GM19463 (cell line): ENCODE results near the gene TAB2.
A peak's percentile ranks its signal among the peaks of the same experiment; 100 is the strongest.

ENCODE experiments used
- ATAC-seq: cut with Tn5 transposase; IDR thresholded peaks from one replicate; pipeline ENCODE4 v1.9.1; 2021; ENCODE audit warnings: mild to moderate bottlenecking, moderate library complexity; ENCODE audit not compliant: unreplicated experiment

The TAB2 gene

GRCh38 chr6:149405823-149406765, 88.6 kb downstream of the TAB2 start:
- ATAC-seq, result no peak

GRCh38 chr6:149409617-149410016, 92.1 kb downstream of the TAB2 start:
- no peak for ATAC-seq

- ATAC-seq, result no peak
These were observed 93.0 kb downstream of the TAB2 start for GRCh38 chr6:149410557-149410956.

DNA sequence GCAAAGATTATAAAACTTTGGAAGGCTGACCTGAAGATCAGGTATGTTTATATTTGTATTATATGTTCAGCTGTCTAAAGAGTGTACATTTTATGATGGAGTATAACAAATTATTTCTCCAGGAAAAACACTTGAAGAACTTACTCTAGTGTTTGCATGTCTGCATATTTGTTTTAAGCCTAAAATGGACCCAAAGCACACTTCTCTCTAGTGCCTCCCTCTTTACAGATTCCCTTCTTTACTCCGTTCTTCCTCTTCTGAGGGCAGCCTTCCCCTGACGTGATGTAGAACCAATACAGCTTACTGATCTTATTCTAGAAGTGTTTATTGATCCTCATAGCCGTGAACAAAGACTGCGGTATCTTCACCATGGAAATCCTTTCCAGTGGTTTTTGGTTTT, 96.5 kb downstream of the TAB2 start:
- ATAC-seq, result no peak

GRCh38 chr6:149414821-149415220, 97.3 kb downstream of the TAB2 start:
- ATAC-seq, result no peak

DNA sequence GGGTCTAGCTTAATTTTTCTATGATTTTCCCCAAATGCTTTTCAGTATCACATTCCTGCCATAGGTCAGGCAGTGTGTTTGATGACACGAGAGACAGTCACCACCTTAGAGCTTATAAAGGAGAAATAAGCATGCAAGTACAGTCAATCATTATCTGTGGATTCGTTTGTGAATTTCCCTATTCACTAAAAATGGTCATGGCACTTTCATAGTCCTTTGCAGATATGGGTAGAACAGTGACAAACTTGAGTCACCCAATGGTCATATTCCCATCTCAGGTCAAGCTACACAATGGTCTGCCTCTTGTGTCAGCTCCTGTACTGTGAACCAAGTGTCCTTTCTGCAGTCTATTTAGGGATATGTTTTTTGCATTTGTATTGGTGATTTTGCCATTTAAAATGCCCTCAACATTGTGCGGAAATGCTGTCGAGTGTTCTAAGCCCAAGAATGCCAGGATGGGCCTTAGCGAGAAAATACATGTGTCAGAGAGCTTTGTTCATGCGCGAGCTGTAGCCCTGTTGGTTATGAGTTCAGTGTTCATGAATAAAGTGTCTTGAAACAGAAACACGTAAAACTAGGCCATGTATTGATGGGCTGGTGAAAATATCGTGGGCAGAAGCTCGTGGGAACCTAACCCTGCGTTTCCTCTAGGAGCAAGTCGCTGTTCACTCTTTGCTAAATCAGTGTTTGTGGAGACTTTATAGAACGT, 102.3 kb downstream of the TAB2 start:
- ATAC-seq, result peak; percentile 56

DNA sequence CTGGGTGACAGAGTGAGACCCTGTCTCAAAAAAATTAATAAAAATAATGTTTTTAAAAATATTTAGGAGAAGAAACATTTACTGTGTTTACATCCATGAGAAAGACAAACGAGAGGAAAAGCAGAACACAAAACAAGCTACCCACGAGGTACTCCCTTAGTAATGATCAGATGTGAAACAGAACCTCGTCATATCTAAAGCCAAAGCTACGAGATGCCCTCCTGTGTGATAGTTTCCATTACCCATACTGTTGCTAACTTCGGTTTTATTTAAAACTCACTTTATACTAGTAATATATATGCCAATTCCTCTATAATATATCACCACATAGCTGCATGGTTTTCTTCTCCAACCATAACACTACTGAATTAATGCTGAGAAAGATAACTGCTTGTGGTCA, 103.6 kb downstream of the TAB2 start:
- ATAC-seq, result no peak

DNA sequence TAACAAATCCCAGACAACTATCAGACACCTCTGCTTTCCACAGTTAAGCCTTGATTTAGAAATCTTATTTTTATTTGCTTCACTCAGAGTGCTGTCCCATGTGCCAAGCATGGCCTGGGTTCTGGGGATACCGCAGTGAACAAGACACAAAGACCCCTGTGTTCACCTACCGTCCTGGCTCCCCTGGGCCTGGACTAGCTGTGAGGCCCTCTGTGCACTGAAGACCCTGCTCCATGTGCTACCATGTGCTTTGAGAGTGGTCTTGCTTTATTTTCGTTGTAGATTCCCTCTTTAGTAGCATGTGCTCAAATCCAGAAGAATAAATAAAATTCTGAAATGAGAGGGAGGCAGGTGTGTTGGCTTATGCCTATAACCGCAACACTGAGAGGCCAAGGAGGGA, 105.1 kb downstream of the TAB2 start:
- ATAC-seq, result no peak

DNA sequence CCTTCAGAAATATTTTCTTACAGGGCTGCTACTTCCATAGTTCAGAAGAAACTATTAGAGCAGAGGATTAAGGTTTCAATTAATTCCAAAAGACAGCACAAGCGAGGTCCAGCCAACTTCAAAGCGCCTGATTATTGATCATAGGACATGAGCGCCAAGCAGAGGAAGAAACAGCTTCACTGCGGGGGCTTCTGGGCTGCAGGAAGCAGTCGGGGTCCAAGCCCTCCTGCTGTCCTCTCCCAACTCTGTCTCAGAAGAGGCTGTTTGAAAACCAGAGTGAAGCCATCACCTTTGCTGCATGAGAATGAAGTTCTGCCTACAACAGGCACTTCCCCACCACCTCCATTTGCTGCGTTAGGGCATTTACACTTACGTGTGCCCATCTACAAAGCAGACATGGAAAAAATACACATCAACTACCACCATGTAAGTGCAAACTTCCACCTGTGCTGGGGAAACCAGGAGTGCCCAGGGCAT, 106.5 kb downstream of the TAB2 start:
- no peak for ATAC-seq

GRCh38 chr6:149425224-149425623, 107.7 kb downstream of the TAB2 start:
- ATAC-seq, result no peak

- ATAC-seq, result no peak
These were observed 108.2 kb downstream of the TAB2 start for GRCh38 chr6:149425754-149426153.

- no peak for ATAC-seq
These were observed 111.1 kb downstream of the TAB2 start for GRCh38 chr6:149428606-149429005.

DNA sequence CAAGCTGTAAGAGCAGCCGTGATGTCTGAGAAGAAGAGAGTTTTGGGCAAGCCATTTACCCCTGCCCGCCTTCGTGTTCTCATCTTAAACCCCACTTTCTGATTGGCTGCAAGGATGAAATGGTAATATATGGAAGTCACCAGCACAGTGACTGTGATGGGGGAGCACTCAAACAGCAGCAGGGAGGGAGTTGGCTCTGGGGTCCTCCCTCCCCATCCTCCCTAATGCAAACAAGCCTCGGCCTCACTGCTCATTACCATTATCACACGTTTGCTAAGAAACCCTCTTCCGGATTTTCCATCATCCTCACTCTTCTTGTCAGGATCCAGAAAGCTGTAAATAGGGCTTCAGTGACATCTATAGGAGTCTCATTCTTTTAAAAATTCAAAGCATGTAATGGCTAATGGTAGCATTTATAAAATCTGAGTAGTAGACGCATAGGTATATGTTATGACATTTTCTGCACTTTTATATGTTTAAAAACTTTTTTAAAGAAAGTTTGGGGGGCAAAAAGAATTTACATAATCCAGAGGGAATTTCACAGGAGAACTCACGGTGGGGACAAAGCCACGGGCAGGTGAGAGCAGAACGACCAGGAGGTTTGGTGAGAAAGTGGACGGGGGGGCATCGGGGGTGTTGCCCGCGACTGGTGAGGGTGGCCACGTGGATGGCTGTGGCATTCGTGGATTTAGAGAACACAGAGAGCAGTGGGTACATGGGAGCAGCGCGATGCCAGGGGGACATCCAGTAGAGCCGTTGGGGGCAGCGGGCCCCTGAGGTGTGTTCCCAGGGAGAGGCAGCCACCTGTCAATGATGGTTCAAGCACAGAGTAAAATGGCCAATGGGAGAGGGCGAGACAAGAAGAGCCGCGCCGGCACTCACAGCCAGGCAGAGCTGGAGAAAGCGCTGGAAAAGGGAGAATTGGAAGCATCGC, 112.2 kb downstream of the TAB2 start:
- no peak for ATAC-seq

GRCh38 chr6:149431905-149432775, 114.6 kb downstream of the TAB2 start:
- peak; percentile 96 for ATAC-seq

DNA sequence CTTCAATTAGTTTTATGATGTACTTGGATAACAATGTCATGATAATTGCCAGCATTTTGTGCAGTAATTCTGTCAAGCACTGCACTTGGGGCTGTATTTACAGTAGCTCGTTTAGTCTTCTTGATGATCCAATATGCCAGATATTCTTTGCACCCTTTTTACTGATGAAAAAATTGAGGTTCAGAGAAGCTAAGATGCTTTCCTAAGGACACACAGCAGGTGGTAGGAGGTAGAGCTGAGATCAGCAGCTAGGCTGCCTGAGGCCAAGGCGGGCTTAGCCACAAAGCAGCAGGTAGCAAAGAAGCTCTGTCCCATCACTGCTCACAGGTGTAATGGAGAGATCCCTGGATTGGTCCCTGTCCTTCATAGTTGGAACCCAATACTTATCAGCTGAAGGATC, 115.9 kb downstream of the TAB2 start:
- ATAC-seq, result no peak

- ATAC-seq, result no peak
These were observed 116.4 kb downstream of the TAB2 start for GRCh38 chr6:149433881-149434280.

DNA sequence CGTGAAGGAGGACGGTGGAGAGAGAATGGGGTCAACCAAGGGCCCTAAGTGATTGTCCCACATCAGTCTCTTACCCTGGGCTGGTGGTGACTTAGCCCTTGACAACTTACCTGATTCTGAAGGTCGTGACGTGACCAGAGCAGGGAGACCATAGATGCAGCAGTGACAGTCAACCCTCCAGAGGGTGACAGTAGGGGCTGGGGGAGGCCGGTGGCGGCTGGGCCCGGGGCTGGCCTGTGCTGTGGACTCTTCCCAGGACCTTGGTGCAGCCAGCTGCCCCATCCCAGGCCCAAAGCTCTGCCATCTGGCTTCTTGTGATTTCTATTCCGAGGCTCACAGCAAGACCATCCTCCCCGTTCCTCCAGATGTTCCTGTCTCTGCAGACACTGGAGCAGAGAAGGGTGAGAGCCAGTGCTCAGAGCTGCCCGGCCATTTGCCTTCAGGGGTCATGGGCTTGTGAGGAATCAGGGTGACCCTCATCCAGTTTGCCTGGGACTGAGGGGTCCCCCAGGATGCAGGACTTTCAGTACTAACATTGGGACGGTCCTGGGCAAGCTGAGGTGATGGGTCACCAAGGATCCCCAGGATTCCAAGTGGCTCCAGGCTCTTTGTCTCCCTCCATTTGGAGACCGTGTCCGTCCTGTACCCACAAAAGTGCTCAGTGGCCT, 118.5 kb downstream of the TAB2 start:
- ATAC-seq, result no peak

GRCh38 chr6:149436647-149437046, 119.1 kb downstream of the TAB2 start:
- ATAC-seq, result no peak

DNA sequence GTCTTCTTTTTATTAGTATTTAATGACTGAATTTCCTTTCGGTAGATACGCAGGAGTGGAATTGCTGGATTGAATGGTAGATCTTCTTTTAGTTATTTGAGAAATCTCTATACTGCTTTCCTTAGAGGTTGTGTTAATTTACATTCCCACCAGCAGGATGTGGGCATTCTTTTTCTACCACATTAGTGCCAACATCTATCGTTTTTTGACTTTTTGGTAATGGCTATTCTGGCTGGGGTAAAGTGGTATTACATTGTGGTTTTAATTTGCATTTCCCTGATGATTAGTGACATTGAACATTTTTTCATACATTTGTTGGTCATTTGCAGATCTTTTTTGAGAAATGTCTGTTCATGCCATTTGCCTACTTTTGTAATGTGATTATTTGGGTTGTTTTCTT, 119.7 kb downstream of the TAB2 start:
- no peak for ATAC-seq
